B cell (primary cell): ENCODE results near the gene RGS11.

ENCODE experiments used
- CTCF ChIP-seq: fragments of 200-600 bp; IDR thresholded peaks from one replicate; pipeline ENCODE4 v1.8.0; 2022; ENCODE audit warnings: antibody characterized with exemption, mild to moderate bottlenecking
- EZH2 ChIP-seq: IDR thresholded peaks from 2 replicates; pipeline ENCODE4 v1.6.1; 2012; ENCODE audit warnings: borderline replicate concordance, low read depth, mild to moderate bottlenecking, moderate library complexity, low read length; ENCODE audit not compliant: insufficient read depth, poor library complexity, severe bottlenecking

GRCh38 chr16:309476-309875 lies 33.7 kb upstream of the RGS11 start:
- TF ChIP-seq CTCF: no peak
- TF ChIP-seq EZH2: no peak
